Mammary epithelial cell (primary cell): Measurements from ENCODE around the gene OR2T33.

Experiments
- EZH2 ChIP-seq: IDR thresholded peaks from 2 replicates; pipeline ENCODE4 v1.6.1; 2012; ENCODE audit warnings: low read length, inconsistent platforms, borderline replicate concordance
- TF ChIP-seq, protein P1 (sequence below), 2 donors: IDR thresholded peaks in 1 of 2; conservative IDR thresholded peaks in 1 of 2; 2 replicates each; pipeline ENCODE4 v1.5.1; 2011 to 2012; ENCODE audit warnings: inconsistent platforms in 2 of 2, low read length in 2 of 2, mild to moderate bottlenecking in 2 of 2, control low read depth in 1 of 2, low read depth in 1 of 2; ENCODE audit not compliant: insufficient read depth in 1 of 2; ENCODE audit errors: extremely low read depth in 1 of 2

DNA sequence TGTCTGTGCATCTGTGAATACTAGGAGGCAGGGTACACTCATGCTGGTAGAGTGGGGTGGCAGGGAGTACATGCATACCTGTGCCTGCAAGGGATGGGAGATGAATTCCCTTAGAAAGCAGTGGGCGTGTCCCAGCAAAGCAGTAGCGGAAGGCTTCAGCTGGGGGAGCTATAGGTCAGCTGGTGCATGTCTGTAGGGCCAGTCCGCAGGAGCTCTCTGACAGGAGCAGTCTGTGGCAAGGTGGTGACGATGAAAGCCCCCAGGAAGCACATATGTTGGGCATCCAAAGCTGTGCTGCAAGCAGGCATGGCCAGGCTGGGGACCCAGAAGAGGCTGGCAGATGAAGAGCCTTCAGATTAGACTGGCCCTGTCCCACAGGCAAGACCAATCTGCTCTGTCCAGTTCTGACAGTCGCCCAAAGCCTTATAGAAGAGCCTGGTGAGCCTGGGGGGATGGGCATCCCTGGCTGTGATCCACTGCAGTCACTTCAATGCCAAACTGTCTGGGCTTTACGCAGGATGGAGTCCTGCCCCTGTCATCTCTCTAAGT lies 48.3 kb downstream of the OR2T33 start:
- TF ChIP-seq, protein P1, sequence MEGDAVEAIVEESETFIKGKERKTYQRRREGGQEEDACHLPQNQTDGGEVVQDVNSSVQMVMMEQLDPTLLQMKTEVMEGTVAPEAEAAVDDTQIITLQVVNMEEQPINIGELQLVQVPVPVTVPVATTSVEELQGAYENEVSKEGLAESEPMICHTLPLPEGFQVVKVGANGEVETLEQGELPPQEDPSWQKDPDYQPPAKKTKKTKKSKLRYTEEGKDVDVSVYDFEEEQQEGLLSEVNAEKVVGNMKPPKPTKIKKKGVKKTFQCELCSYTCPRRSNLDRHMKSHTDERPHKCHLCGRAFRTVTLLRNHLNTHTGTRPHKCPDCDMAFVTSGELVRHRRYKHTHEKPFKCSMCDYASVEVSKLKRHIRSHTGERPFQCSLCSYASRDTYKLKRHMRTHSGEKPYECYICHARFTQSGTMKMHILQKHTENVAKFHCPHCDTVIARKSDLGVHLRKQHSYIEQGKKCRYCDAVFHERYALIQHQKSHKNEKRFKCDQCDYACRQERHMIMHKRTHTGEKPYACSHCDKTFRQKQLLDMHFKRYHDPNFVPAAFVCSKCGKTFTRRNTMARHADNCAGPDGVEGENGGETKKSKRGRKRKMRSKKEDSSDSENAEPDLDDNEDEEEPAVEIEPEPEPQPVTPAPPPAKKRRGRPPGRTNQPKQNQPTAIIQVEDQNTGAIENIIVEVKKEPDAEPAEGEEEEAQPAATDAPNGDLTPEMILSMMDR (conservative IDR thresholded peaks at IDR 0.05 in 1 of 2, IDR thresholded peaks at IDR 0.05 in 1 of 2; ENCODE audit: extremely low read depth in 1 of 2, insufficient read depth in 1 of 2, low read depth in 1 of 2, low read length in 2 of 2), result no peak
- TF ChIP-seq EZH2, result no peak
